Body of pancreas (tissue), 4 donors: ENCODE data around the gene SCNN1G. TPM values are rescaled to one million over a fixed set of nuclear protein-coding genes. Genes with fewer than 3 reads are reported as not detected.
"Not testable (repeated sequence)": the region's sequence is repeated elsewhere in the genome, so short reads cannot be mapped to it uniquely, and the experiment has no call there.

Source experiments
- ATAC-seq: fragments of 150-250 bp; one replicate; pipeline ENCODE4 v1.9.1; 2016
- DNase-seq, 4 donors: peaks; one replicate each; pipeline ENCODE4 v3.0.0-alpha.2; 2019
- H3K27ac ChIP-seq, 4 donors: fragments of 200-600 bp; sonication (generic); 1 replicate in 3 of 4; 2 replicates in 1 of 4; pipeline versions ENCODE4 v1.5.1 to v1.6.1; 2016 to 2019; ENCODE audit warnings: mild to moderate bottlenecking in 1 of 4, mixed read lengths in 1 of 4, moderate library complexity in 1 of 4
- H3K27me3 ChIP-seq, 2 donors: fragments of 200-600 bp; sonication (generic); one replicate each; pipeline ENCODE4 v1.6.0; 2016; ENCODE audit warnings: mild to moderate bottlenecking in 1 of 2
- H3K36me3 ChIP-seq, 2 donors: fragments of 200-600 bp; sonication (generic); replicated peaks in 1 of 2; 2 replicates each; pipeline ENCODE4 v1.5.1; 2016; ENCODE audit warnings: low read depth in 2 of 2; ENCODE audit not compliant: insufficient read depth in 1 of 2
- H3K4me1 ChIP-seq: fragments of 200-600 bp; sonication (generic); one replicate; pipeline ENCODE4 v1.6.0; 2016
- H3K4me3 ChIP-seq, 2 donors: fragments of 200-600 bp; sonication (generic); 1 replicate in 1 of 2; 2 replicates in 1 of 2; pipeline ENCODE4 v1.5.1; 2016 to 2019
- H3K9me3 ChIP-seq, 3 donors: fragments of 200-600 bp; sonication (generic); 1 replicate in 2 of 3; 2 replicates in 1 of 3; pipeline ENCODE4 v1.5.1; 2016
- CTCF ChIP-seq, 7 experiments: fragments of 450-650 bp in 4 of 7; fragments of 200-600 bp in 3 of 7; sonication (generic) in 3 of 7; IDR thresholded peaks; one replicate each; pipeline ENCODE4 v1.5.1; 2016 to 2019; ENCODE audit warnings: antibody characterized with exemption in 7 of 7
- POLR2A ChIP-seq, 3 donors: fragments of 450-650 bp; IDR thresholded peaks; one replicate each; pipeline ENCODE4 v1.6.1; 2016; ENCODE audit warnings: antibody characterized with exemption in 3 of 3, mild to moderate bottlenecking in 2 of 3
- WGBS, 2 donors: methylation state at CpG; one replicate each; pipeline ENCODE4 v1.1.5; 2017; 5-methylcytosine and 5-hydroxymethylcytosine counted together
- intact Hi-C: fragments of 100-400 bp; cut with DNase I; formaldehyde crosslinking; loops from one replicate; pipeline ENCODE4 v1.15.1; 2023
- total RNA-seq, 2 donors: library from RNA; depleted of rRNA; stranded (reverse); fragments of >200 nt; gene quantifications; one replicate each; pipeline ENCODE4 v1.1.0, GENCODE V29; 2016

The SCNN1G gene
- total RNA-seq, 2 donors from 2014 or later = 0.26 to 1.6 TPM

DNA sequence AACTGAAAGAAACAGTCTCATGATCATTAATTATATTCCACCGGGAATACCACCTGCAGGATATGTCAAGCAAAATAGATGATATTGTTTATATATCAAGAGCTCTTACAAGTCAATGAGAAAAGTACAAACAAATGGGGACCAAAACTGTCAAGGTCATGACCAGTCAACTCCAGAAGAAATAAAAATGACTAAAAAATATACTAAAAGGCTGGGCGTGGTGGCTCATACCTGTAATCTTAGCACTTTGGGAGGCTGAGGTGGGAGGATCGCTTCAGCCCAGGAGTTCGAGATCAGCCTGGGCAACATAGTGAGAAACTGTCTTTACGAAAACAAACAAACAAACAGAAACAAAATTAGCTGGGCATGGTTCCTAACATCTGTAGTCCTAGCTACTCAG lies 69.8 kb downstream of the SCNN1G start:
- intact Hi-C loops = no loop called here
- no peak overlapping the region for H3K27ac ChIP-seq
- TF ChIP-seq POLR2A (IDR thresholded peaks at IDR 0.05) (no peak), CTCF (IDR thresholded peaks at IDR 0.05) (no peak)
- DNase-seq (no peak), ATAC-seq (no peak)
- no peaks in the 10 kb centered on the region for H3K36me3 ChIP-seq
- no peaks in the 10 kb centered on the region for H3K27me3 ChIP-seq
- no peaks in the 10 kb centered on the region for H3K9me3 ChIP-seq
- H3K4me1 ChIP-seq = no peaks in the 10 kb centered on the region
- no peak overlapping the region for H3K4me3 ChIP-seq
- WGBS, 2 donors = 62 to 72% methylated on average over 5 of the region's 5 CpGs

GRCh38 chr16:23253650-23254049 lies 71.1 kb downstream of the SCNN1G start:
- intact Hi-C loops, H3K4me1 ChIP-seq, H3K27ac ChIP-seq, H3K36me3 ChIP-seq, ATAC-seq, DNase-seq, H3K27me3 ChIP-seq, H3K4me3 ChIP-seq, H3K9me3 ChIP-seq: not testable (repeated sequence)
- 64 to 75% methylated on average over 1 of the region's 1 CpG for WGBS, 2 donors

DNA sequence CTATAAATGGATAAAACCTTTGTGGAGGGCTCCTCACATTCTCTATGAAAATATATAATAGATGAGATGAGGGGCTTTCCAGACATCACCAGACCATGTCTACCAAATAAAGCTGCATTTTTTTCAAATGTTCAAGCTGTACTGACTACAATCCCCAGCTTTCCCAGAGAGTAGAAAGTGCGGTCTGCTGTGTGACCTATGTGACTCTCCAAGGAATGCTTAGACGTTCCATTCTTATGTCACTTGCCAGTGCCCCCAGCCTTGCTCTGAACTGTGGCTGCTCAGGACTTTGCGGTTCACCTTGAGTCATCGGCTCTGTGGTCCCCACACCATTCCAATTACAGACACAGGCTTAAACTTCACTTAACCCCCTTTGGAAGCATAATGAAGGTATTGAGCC lies 71.8 kb downstream of the SCNN1G start:
- DNase-seq = no peak
- Histone ChIP-seq H3K27me3 (no peaks in the 10 kb centered on the region), H3K36me3 (no peaks in the 10 kb centered on the region), H3K27ac (no peak overlapping the region), H3K4me3 (no peak overlapping the region), H3K9me3 (no peaks in the 10 kb centered on the region), H3K4me1 (no peaks in the 10 kb centered on the region)
- ATAC-seq = no peak
- no peak for TF ChIP-seq POLR2A (IDR thresholded peaks at IDR 0.05)
- TF ChIP-seq CTCF (IDR thresholded peaks at IDR 0.05) = no peak
- intact Hi-C loops = no loop called here
- WGBS, 2 donors = 41 to 43% methylated on average over 4 of the region's 4 CpGs

- Histone ChIP-seq H3K27me3 (no peaks in the 10 kb centered on the region), H3K4me3 (no peak overlapping the region), H3K9me3 (no peaks in the 10 kb centered on the region), H3K4me1 (no peaks in the 10 kb centered on the region), H3K36me3 (no peaks in the 10 kb centered on the region), H3K27ac (no peak overlapping the region)
- WGBS, 2 donors = 49 to 57% methylated on average over 4 of the region's 4 CpGs
- ATAC-seq = no peak
- TF ChIP-seq POLR2A (IDR thresholded peaks at IDR 0.05) = no peak
- no peak for TF ChIP-seq CTCF (IDR thresholded peaks at IDR 0.05)
- intact Hi-C loops = no loop called here
- no peak for DNase-seq
Measured at GRCh38 chr16:23255000-23255399, 72.5 kb downstream of the SCNN1G start.

DNA sequence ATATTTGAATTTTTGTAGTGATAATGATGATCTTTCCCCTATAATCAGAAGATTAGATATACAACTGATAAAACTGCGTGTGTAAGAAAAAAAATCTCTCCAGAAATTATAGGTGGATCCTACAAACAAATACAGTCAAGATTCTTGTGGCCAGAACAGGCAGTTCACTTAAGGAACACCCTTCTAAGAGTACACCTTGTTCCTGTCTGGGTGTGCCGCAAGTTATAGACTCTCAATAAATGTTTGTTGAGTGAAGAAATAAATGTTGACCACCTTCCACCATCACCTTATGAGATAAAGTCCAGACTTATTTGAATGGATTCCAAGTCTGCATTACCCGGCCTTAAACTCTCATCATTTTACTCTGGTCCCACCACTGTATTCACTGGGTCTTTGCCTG lies 73.9 kb downstream of the SCNN1G start:
- H3K27ac ChIP-seq = no peak overlapping the region
- no peak for ATAC-seq

More for the DNA sequence above, 73.9 kb downstream of the SCNN1G start:
- H3K36me3 ChIP-seq = no peaks in the 10 kb centered on the region
- H3K4me1 ChIP-seq = no peaks in the 10 kb centered on the region
- intact Hi-C loops = no loop called here
- DNase-seq = no peak
- H3K4me3 ChIP-seq = no peak overlapping the region
- TF ChIP-seq CTCF (IDR thresholded peaks at IDR 0.05) = no peak
- no peak for TF ChIP-seq POLR2A (IDR thresholded peaks at IDR 0.05)
- H3K9me3 ChIP-seq = no peaks in the 10 kb centered on the region
- H3K27me3 ChIP-seq = no peaks in the 10 kb centered on the region
- WGBS, 2 donors = 38 to 47% methylated on average over 3 of the region's 3 CpGs
